A673 (cell line): ENCODE measurements around the gene DTYMK. TPM values are rescaled to one million over a fixed set of nuclear protein-coding genes. Genes with fewer than 3 reads are reported as not detected.
"Not testable (repeated sequence)": the region's sequence is repeated elsewhere in the genome, so short reads cannot be mapped to it uniquely, and the experiment has no call there.

Experiments used
- BruUV-seq: library from RNA; stranded (reverse); fragments of 400-500 nt; replicated peaks from 2 replicates; lab custom pipeline; 2021; lab: Mats Ljungman, UMichigan
- CTCF ChIA-PET: fragments of 300-600 bp; sonication (Branson Sonifier 250); formaldehyde crosslinking; loops from one replicate; lab custom pipeline; 2022; ENCODE audit warnings: antibody characterized with exemption; lab: Charles Lee
- POLR2A ChIA-PET: fragments of 300-600 bp; sonication (Branson Sonifier 250); formaldehyde crosslinking; loops from one replicate; lab custom pipeline; 2022; ENCODE audit warnings: antibody characterized with exemption; ENCODE audit not compliant: low non-redundant PET; lab: Charles Lee
- DNase-seq: peaks from one replicate; pipeline ENCODE4 v3.0.0-alpha.2; 2015; ENCODE audit warnings: low spot score
- H3K27ac ChIP-seq: fragments of 200-600 bp; sonication (generic); 2 replicates; pipeline ENCODE4 v1.5.1; 2016; ENCODE audit warnings: mixed run types, low read depth, mild to moderate bottlenecking, mixed read lengths, antibody characterized with exemption, low read length; ENCODE audit not compliant: poor library complexity, severe bottlenecking
- H3K27me3 ChIP-seq: fragments of 200-600 bp; sonication (generic); replicated peaks from 2 replicates; pipeline ENCODE4 v1.6.1; 2017; ENCODE audit warnings: mixed run types, low read depth, mild to moderate bottlenecking, mixed read lengths, antibody characterized with exemption, low read length; ENCODE audit not compliant: insufficient read depth, poor library complexity
- H3K36me3 ChIP-seq: fragments of 200-600 bp; sonication (generic); 2 replicates; pipeline ENCODE4 v1.6.1; 2016; ENCODE audit warnings: mixed run types, mild to moderate bottlenecking, mixed read lengths, antibody characterized with exemption, low read length; ENCODE audit not compliant: insufficient read depth, poor library complexity, severe bottlenecking
- H3K4me1 ChIP-seq: fragments of 200-600 bp; sonication (generic); 2 replicates; pipeline ENCODE4 v1.6.1; 2017; ENCODE audit warnings: mixed run types, mild to moderate bottlenecking, mixed read lengths, antibody characterized with exemption, low read length; ENCODE audit not compliant: insufficient read depth, poor library complexity, severe bottlenecking
- H3K4me3 ChIP-seq: fragments of 200-600 bp; sonication (generic); 2 replicates; pipeline ENCODE4 v1.5.1; 2016; ENCODE audit warnings: low read depth, mixed run types, mild to moderate bottlenecking, mixed read lengths, low read length; ENCODE audit not compliant: poor library complexity, severe bottlenecking
- H3K9me3 ChIP-seq: fragments of 200-600 bp; sonication (generic); 2 replicates; pipeline ENCODE4 v1.6.1; 2016; ENCODE audit warnings: mixed run types, low read depth, mild to moderate bottlenecking, mixed read lengths, antibody characterized with exemption, low read length; ENCODE audit not compliant: poor library complexity, severe bottlenecking
- EZH2 ChIP-seq: fragments of 200-600 bp; sonication (generic); IDR thresholded peaks from 2 replicates; pipeline ENCODE4 v1.6.1; 2017; ENCODE audit warnings: borderline replicate concordance, low read depth, mild to moderate bottlenecking, mixed read lengths, antibody characterized with exemption, low read length; ENCODE audit not compliant: poor library complexity, severe bottlenecking
- intact Hi-C: fragments of 100-400 bp; cut with micrococcal nuclease; formaldehyde crosslinking; loops from one replicate; pipeline ENCODE4 v1.10.0; 2022; ENCODE audit not compliant: unreplicated experiment
- total RNA-seq: library from RNA; stranded (reverse); gene quantifications from 2 replicates; pipeline ENCODE4 v1.2.3, GENCODE V29; 2021
- TF ChIP-seq, protein P1 (sequence below): fragments of 300-800, 200-600 bp; sonication (generic); conservative IDR thresholded peaks from 2 replicates; pipeline ENCODE4 v1.5.1; 2017; ENCODE audit warnings: low read depth, mild to moderate bottlenecking, antibody characterized with exemption, low read length, moderate library complexity, mixed read lengths

DTYMK gene
- total RNA-seq, 1 experiment from 2014 or later: 139 TPM

GRCh38 chr2:241668354-241668753, 18.3 kb downstream of the DTYMK start:
- intact Hi-C loops: no loop called here
- no peaks in the 10 kb centered on the region for H3K4me1 ChIP-seq
- CTCF ChIA-PET: no interaction called here
- no peaks in the 10 kb centered on the region for H3K9me3 ChIP-seq
- DNase-seq: no peak
- BruUV-seq: no TSS peak
- POLR2A ChIA-PET: interaction anchor here (0.6 kb wide), 1 partner anchor 332 kb away, joined by 3 read pairs; no protein-coding TSS in a partner anchor
- TF ChIP-seq EZH2: no peak
- TF ChIP-seq, protein P1, sequence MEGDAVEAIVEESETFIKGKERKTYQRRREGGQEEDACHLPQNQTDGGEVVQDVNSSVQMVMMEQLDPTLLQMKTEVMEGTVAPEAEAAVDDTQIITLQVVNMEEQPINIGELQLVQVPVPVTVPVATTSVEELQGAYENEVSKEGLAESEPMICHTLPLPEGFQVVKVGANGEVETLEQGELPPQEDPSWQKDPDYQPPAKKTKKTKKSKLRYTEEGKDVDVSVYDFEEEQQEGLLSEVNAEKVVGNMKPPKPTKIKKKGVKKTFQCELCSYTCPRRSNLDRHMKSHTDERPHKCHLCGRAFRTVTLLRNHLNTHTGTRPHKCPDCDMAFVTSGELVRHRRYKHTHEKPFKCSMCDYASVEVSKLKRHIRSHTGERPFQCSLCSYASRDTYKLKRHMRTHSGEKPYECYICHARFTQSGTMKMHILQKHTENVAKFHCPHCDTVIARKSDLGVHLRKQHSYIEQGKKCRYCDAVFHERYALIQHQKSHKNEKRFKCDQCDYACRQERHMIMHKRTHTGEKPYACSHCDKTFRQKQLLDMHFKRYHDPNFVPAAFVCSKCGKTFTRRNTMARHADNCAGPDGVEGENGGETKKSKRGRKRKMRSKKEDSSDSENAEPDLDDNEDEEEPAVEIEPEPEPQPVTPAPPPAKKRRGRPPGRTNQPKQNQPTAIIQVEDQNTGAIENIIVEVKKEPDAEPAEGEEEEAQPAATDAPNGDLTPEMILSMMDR: no peak
- no peak overlapping the region for H3K4me3 ChIP-seq
- H3K36me3 ChIP-seq: peaks cover 4% of the 10 kb centered on the region
- no peaks in the 10 kb centered on the region for H3K27me3 ChIP-seq
- no peak overlapping the region for H3K27ac ChIP-seq

DNA sequence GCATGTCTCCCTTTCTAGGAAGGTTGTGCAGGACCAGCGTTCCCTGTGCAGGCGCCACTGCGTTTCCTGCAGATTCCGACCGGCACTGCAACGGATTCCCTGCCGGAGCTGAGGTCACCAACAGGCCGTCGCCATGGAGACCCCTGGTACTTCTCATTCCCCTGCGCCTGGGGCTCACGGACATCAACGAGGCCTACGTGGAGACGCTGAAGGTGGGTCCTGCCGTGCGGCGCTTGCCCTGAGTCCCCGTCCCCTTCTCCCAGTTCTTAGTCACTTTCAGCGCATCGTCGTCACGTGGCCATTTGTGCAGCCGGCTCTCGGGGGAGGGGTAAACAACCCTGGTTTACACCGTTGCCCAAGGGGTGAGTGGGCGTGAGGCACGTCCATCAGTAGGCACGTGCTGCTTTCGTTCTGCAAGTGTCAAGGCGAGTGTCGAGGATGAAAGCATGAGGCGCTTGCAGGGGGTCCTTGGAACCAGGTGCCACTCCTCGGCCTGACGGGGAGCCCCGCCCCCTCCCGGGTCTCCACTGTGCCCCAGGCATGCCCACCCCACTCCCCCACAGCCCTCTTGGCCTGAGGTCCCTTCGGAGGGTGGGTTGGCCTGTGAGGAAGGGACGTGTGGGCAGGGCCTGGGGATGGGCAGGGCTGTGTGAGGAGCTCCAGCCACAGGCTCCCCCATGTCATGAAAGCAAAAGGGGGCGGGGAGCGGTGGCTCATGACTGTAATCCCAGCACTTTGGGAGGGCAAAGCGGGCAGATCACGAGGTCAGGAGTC, 19.8 kb downstream of the DTYMK start:
- no peak overlapping the region for H3K4me3 ChIP-seq
- DNase-seq: no peak
- H3K36me3 ChIP-seq: no peaks in the 10 kb centered on the region
- TF ChIP-seq EZH2: no peak
- TF ChIP-seq, protein P1: no peak
- BruUV-seq: no TSS peak
- H3K27ac ChIP-seq: no peak overlapping the region
- intact Hi-C loops: no loop called here
- POLR2A ChIA-PET: no interaction called here
- no peaks in the 10 kb centered on the region for H3K27me3 ChIP-seq
- H3K9me3 ChIP-seq: no peaks in the 10 kb centered on the region
- no peaks in the 10 kb centered on the region for H3K4me1 ChIP-seq
- CTCF ChIA-PET: no interaction called here

DNA sequence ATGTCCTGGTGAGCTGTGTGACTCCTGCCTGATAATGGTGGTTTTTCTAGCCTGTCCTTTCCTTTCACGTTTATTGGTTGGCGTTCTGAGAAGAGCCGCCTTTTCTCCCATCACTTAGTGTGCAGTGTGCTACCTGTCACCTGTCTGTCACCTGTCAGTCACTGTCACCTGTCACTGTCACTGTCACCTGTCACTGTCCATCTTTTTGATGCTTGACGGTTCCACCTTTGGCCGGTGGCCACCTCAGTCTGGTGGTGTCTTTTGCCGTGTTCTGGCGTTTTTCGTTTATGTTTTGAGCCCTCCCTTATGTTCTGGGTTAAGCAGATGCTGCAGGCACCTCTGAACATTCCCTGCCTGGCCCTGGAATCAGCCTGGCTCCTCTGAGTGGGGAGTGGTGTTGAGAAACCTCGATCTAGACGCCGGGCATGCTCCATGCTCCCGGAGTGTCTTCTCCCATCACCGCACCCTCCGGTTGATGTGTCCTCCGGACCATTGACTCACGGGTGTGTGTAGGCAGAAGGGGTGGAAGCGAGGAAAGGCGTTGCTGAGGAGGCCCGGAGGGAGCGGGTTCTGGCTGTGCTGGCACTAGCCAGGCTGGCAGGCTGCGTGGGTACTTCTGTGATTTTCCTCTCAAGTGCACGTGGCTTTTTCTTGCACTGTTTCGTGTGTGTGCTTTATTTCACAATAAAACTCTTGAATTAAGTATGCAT, 20.7 kb downstream of the DTYMK start:
- ChIA-PET POLR2A (no interaction called here), CTCF (interaction anchor here (0.7 to 1.9 kb wide), 3 partner anchors 10 to 68 kb away, joined by 3 to 6 read pairs (median 3); no protein-coding TSS in a partner anchor)
- Histone ChIP-seq H3K27ac (no peak overlapping the region), H3K4me1 (no peaks in the 10 kb centered on the region), H3K36me3 (peaks cover 6% of the 10 kb centered on the region), H3K9me3 (no peaks in the 10 kb centered on the region), H3K27me3 (no peaks in the 10 kb centered on the region), H3K4me3 (no peak overlapping the region)
- no TSS peak for BruUV-seq
- no peak for TF ChIP-seq EZH2
- TF ChIP-seq, protein P1: no peak
- no peak for DNase-seq
- intact Hi-C loops: loop anchor here (2.0 kb wide), 1 partner anchor 211 kb away; no protein-coding TSS in a partner anchor

GRCh38 chr2:241662731-241663130, 23.9 kb downstream of the DTYMK start:
- H3K27ac ChIP-seq, H3K4me1 ChIP-seq, intact Hi-C loops, BruUV-seq, H3K9me3 ChIP-seq, POLR2A ChIA-PET, H3K4me3 ChIP-seq, DNase-seq, H3K27me3 ChIP-seq, CTCF ChIA-PET: not testable (repeated sequence)
- H3K36me3 ChIP-seq: peaks cover 25% of the 10 kb centered on the region
